T-helper 2 cell treated with Interferon-gamma antibody and Interleukin-4, amounts not matched to agents 5 μg/mL and 100 μg/mL, for 36 hours (primary cell): ENCODE results near the gene GRM8.

Experiments used
- DNase-seq: peaks from one replicate; pipeline ENCODE4 v3.0.0; 2021; ENCODE audit warnings: low spot score
- H3K27ac Mint-ChIP-seq: one replicate; pipeline ENCODE4 v1.8.0; 2021; ENCODE audit warnings: mild to moderate bottlenecking, mixed read lengths
- H3K27me3 Mint-ChIP-seq: one replicate; pipeline ENCODE4 v1.8.0; 2021; ENCODE audit warnings: low read depth, mixed read lengths
- H3K36me3 Mint-ChIP-seq: one replicate; pipeline ENCODE4 v1.8.0; 2021; ENCODE audit warnings: low read depth, mixed read lengths
- H3K4me1 Mint-ChIP-seq: one replicate; pipeline ENCODE4 v1.8.0; 2021; ENCODE audit warnings: low read depth, mixed read lengths
- H3K4me3 Mint-ChIP-seq: one replicate; pipeline ENCODE4 v1.8.0; 2022; ENCODE audit warnings: mild to moderate bottlenecking, moderate library complexity, mixed read lengths
- H3K9me3 Mint-ChIP-seq: one replicate; pipeline ENCODE4 v1.8.0; 2021; ENCODE audit warnings: mixed read lengths

Gene GRM8

GRCh38 chr7:126394406-126394805 is 858.3 kb downstream of the GRM8 start:
- H3K9me3 Mint-ChIP-seq = peaks cover 24% of the 10 kb centered on the region
- H3K27me3 Mint-ChIP-seq = no peaks in the 10 kb centered on the region
- no peaks in the 10 kb centered on the region for H3K4me1 Mint-ChIP-seq
- no peaks in the 10 kb centered on the region for H3K36me3 Mint-ChIP-seq
- DNase-seq = no peak
- no peak overlapping the region for H3K27ac Mint-ChIP-seq
- H3K4me3 Mint-ChIP-seq = no peak overlapping the region
